ENCODE results near the gene CNNM1.

CNNM1 gene

GRCh38 chr10:99290306-99290705 is 38.9 kb upstream of the CNNM1 start:
- H2BK12ac ChIP-seq (ENCODE audit: low read length): no peak overlapping the region
- no peak for DNase-seq

GRCh38 chr10:99292159-99292558 is 37.0 kb upstream of the CNNM1 start:
- Histone ChIP-seq H3K79me2 (ENCODE audit: control insufficient read depth, insufficient read depth, low read length, poor library complexity) (no peaks in the 10 kb centered on the region), H3K4me3 (ENCODE audit: low read depth, low read length) (no peak overlapping the region), H2AK5ac (ENCODE audit: low read length) (no peak overlapping the region), H2BK5ac (ENCODE audit: low read depth, low read length, poor library complexity) (no peak overlapping the region), H3K36me3 (ENCODE audit: control insufficient read depth in 1 of 2, insufficient read depth in 2 of 2, low read length in 2 of 2) (no peaks in the 10 kb centered on the region), H3K4me2 (ENCODE audit: low read length) (no peak overlapping the region), H3K4me1 (ENCODE audit: control insufficient read depth in 1 of 2, insufficient read depth in 2 of 2, low read length in 2 of 2) (no peaks in the 10 kb centered on the region), H3K27me3 (ENCODE audit: insufficient read depth, low read length) (no peaks in the 10 kb centered on the region), H4K91ac (ENCODE audit: low read depth, low read length) (no peak overlapping the region), H4K8ac (ENCODE audit: low read depth, low read length) (no peak overlapping the region), H3K4ac (ENCODE audit: low read depth, low read length) (no peak overlapping the region), H3K9me3 (ENCODE audit: insufficient read depth, low read depth, low read length) (peaks cover 2% of the 10 kb centered on the region), H2BK120ac (ENCODE audit: insufficient read depth, low read length, poor library complexity) (no peak overlapping the region), H3K18ac (ENCODE audit: low read length) (no peak overlapping the region), H3K9ac (ENCODE audit: low read length) (no peak overlapping the region), H3K79me1 (ENCODE audit: low read length) (no peaks in the 10 kb centered on the region), H3K27ac (ENCODE audit: low read depth, low read length) (no peak overlapping the region), H3K14ac (ENCODE audit: low read length) (no peak overlapping the region), H2AFZ (ENCODE audit: insufficient read depth, low read length, poor library complexity) (no peak overlapping the region), H4K12ac (ENCODE audit: low read depth, low read length) (no peak overlapping the region), H3K23ac (ENCODE audit: low read length) (no peak overlapping the region), H2BK12ac (ENCODE audit: low read length) (no peak overlapping the region)
- DNase-seq: peak; percentile 42 to 72
- WGBS (ENCODE audit: extremely low coverage, insufficient coverage, insufficient read length): no CpG with 5 or more reads among the region's 1 CpG

More at GRCh38 chr10:99290306-99290705, 38.9 kb upstream of the CNNM1 start:
- Histone ChIP-seq H3K9me3 (ENCODE audit: insufficient read depth, low read depth, low read length) (no peaks in the 10 kb centered on the region), H3K9ac (ENCODE audit: low read length) (no peak overlapping the region), H3K27me3 (ENCODE audit: insufficient read depth, low read length) (no peaks in the 10 kb centered on the region), H3K23ac (ENCODE audit: low read length) (no peak overlapping the region), H3K79me1 (ENCODE audit: low read length) (no peaks in the 10 kb centered on the region), H2AK5ac (ENCODE audit: low read length) (no peak overlapping the region), H4K8ac (ENCODE audit: low read depth, low read length) (no peak overlapping the region), H3K14ac (ENCODE audit: low read length) (no peak overlapping the region), H3K18ac (ENCODE audit: low read length) (no peak overlapping the region), H3K27ac (ENCODE audit: low read depth, low read length) (no peak overlapping the region), H3K4me3 (ENCODE audit: low read depth, low read length) (no peak overlapping the region), H3K4me1 (ENCODE audit: control insufficient read depth in 1 of 2, insufficient read depth in 2 of 2, low read length in 2 of 2) (no peaks in the 10 kb centered on the region), H4K12ac (ENCODE audit: low read depth, low read length) (no peak overlapping the region), H3K4ac (ENCODE audit: low read depth, low read length) (no peak overlapping the region), H3K79me2 (ENCODE audit: control insufficient read depth, insufficient read depth, low read length, poor library complexity) (no peaks in the 10 kb centered on the region), H4K91ac (ENCODE audit: low read depth, low read length) (no peak overlapping the region), H3K36me3 (ENCODE audit: control insufficient read depth in 1 of 2, insufficient read depth in 2 of 2, low read length in 2 of 2) (no peaks in the 10 kb centered on the region), H3K4me2 (ENCODE audit: low read length) (no peak overlapping the region), H2AFZ (ENCODE audit: insufficient read depth, low read length, poor library complexity) (no peak overlapping the region), H2BK120ac (ENCODE audit: insufficient read depth, low read length, poor library complexity) (no peak overlapping the region), H2BK5ac (ENCODE audit: low read depth, low read length, poor library complexity) (no peak overlapping the region)
- WGBS (ENCODE audit: extremely low coverage, insufficient coverage, insufficient read length): no CpG with 5 or more reads among the region's 1 CpG

GRCh38 chr10:99296605-99297004 is 32.6 kb upstream of the CNNM1 start:
- WGBS (ENCODE audit: extremely low coverage, insufficient coverage, insufficient read length): no CpG with 5 or more reads among the region's 5 CpGs
- H3K18ac ChIP-seq (ENCODE audit: low read length): no peak overlapping the region

GRCh38 chr10:99297033-99297432 is 32.1 kb upstream of the CNNM1 start:
- no peak for DNase-seq
- H3K9ac ChIP-seq (ENCODE audit: low read length): no peak overlapping the region
- no peak overlapping the region for H2AFZ ChIP-seq (ENCODE audit: insufficient read depth, low read length, poor library complexity)
- no peaks in the 10 kb centered on the region for H3K36me3 ChIP-seq (ENCODE audit: control insufficient read depth in 1 of 2, insufficient read depth in 2 of 2, low read length in 2 of 2)
- H3K23ac ChIP-seq (ENCODE audit: low read length): no peak overlapping the region
- H3K18ac ChIP-seq (ENCODE audit: low read length): no peak overlapping the region
- H2BK120ac ChIP-seq (ENCODE audit: insufficient read depth, low read length, poor library complexity): no peak overlapping the region
- no peaks in the 10 kb centered on the region for H3K79me2 ChIP-seq (ENCODE audit: control insufficient read depth, insufficient read depth, low read length, poor library complexity)
- no peaks in the 10 kb centered on the region for H3K4me1 ChIP-seq (ENCODE audit: control insufficient read depth in 1 of 2, insufficient read depth in 2 of 2, low read length in 2 of 2)
- H3K4me3 ChIP-seq (ENCODE audit: low read depth, low read length): no peak overlapping the region
- no peak overlapping the region for H3K4me2 ChIP-seq (ENCODE audit: low read length)
- no peak overlapping the region for H2BK5ac ChIP-seq (ENCODE audit: low read depth, low read length, poor library complexity)
- H4K8ac ChIP-seq (ENCODE audit: low read depth, low read length): no peak overlapping the region
- no peaks in the 10 kb centered on the region for H3K79me1 ChIP-seq (ENCODE audit: low read length)
- H2BK12ac ChIP-seq (ENCODE audit: low read length): no peak overlapping the region
- no peak overlapping the region for H4K12ac ChIP-seq (ENCODE audit: low read depth, low read length)
- no peak overlapping the region for H2AK5ac ChIP-seq (ENCODE audit: low read length)
- no peak overlapping the region for H3K4ac ChIP-seq (ENCODE audit: low read depth, low read length)
- peaks cover 2% of the 10 kb centered on the region for H3K9me3 ChIP-seq (ENCODE audit: insufficient read depth, low read depth, low read length)
- no peaks in the 10 kb centered on the region for H3K27me3 ChIP-seq (ENCODE audit: insufficient read depth, low read length)
- no peak overlapping the region for H3K14ac ChIP-seq (ENCODE audit: low read length)
- H4K91ac ChIP-seq (ENCODE audit: low read depth, low read length): no peak overlapping the region
- no CpG with 5 or more reads among the region's 7 CpGs for WGBS (ENCODE audit: extremely low coverage, insufficient coverage, insufficient read length)
- H3K27ac ChIP-seq (ENCODE audit: low read depth, low read length): no peak overlapping the region

More at GRCh38 chr10:99296605-99297004, 32.6 kb upstream of the CNNM1 start:
- H3K27ac ChIP-seq (ENCODE audit: low read depth, low read length): no peak overlapping the region
- no peak overlapping the region for H2BK5ac ChIP-seq (ENCODE audit: low read depth, low read length, poor library complexity)
- H3K27me3 ChIP-seq (ENCODE audit: insufficient read depth, low read length): no peaks in the 10 kb centered on the region
- H2BK120ac ChIP-seq (ENCODE audit: insufficient read depth, low read length, poor library complexity): no peak overlapping the region
- no peak overlapping the region for H4K12ac ChIP-seq (ENCODE audit: low read depth, low read length)
- no peak overlapping the region for H2BK12ac ChIP-seq (ENCODE audit: low read length)
- H3K9ac ChIP-seq (ENCODE audit: low read length): no peak overlapping the region
- DNase-seq: no peak
- H3K23ac ChIP-seq (ENCODE audit: low read length): no peak overlapping the region
- no peak overlapping the region for H3K4me3 ChIP-seq (ENCODE audit: low read depth, low read length)
- H4K8ac ChIP-seq (ENCODE audit: low read depth, low read length): no peak overlapping the region
- no peak overlapping the region for H3K4me2 ChIP-seq (ENCODE audit: low read length)
- H2AK5ac ChIP-seq (ENCODE audit: low read length): no peak overlapping the region
- H3K14ac ChIP-seq (ENCODE audit: low read length): no peak overlapping the region
- no peak overlapping the region for H2AFZ ChIP-seq (ENCODE audit: insufficient read depth, low read length, poor library complexity)
- H3K79me2 ChIP-seq (ENCODE audit: control insufficient read depth, insufficient read depth, low read length, poor library complexity): no peaks in the 10 kb centered on the region
- H3K9me3 ChIP-seq (ENCODE audit: insufficient read depth, low read depth, low read length): peaks cover 2% of the 10 kb centered on the region
- no peaks in the 10 kb centered on the region for H3K4me1 ChIP-seq (ENCODE audit: control insufficient read depth in 1 of 2, insufficient read depth in 2 of 2, low read length in 2 of 2)
- H3K36me3 ChIP-seq (ENCODE audit: control insufficient read depth in 1 of 2, insufficient read depth in 2 of 2, low read length in 2 of 2): no peaks in the 10 kb centered on the region
- no peak overlapping the region for H3K4ac ChIP-seq (ENCODE audit: low read depth, low read length)
- no peaks in the 10 kb centered on the region for H3K79me1 ChIP-seq (ENCODE audit: low read length)
- no peak overlapping the region for H4K91ac ChIP-seq (ENCODE audit: low read depth, low read length)

Data from trophoblast cell (in vitro differentiated cells and primary cell).